ENCODE measurements around the gene TMEM181. TPM values are rescaled to one million over a fixed set of nuclear protein-coding genes. Genes with fewer than 3 reads are reported as not detected.

TMEM181 gene
- total and polyA plus RNA-seq, 2 experiments from 2014 or later: 11.9 to 25.2 TPM

DNA sequence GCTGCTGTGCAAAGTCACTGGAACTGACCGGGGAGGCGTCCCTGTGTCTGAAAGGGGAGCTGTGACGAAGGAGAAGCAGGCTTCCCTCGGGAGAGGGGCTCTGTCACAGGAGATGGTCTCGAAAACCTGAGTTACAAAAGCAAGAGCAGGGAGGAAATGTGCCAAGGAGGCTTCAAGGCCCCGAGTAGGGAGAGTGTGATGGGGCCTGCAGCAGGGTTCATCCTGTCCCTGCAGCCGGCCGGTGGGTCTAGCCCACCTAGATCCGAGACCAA lies 68.0 kb downstream of the TMEM181 start (continued):
- no peak for TF ChIP-seq ZNF462 (CRISPR knock-in tag; IDR thresholded peaks at IDR 0.05)
- TF ChIP-seq, protein P1, sequence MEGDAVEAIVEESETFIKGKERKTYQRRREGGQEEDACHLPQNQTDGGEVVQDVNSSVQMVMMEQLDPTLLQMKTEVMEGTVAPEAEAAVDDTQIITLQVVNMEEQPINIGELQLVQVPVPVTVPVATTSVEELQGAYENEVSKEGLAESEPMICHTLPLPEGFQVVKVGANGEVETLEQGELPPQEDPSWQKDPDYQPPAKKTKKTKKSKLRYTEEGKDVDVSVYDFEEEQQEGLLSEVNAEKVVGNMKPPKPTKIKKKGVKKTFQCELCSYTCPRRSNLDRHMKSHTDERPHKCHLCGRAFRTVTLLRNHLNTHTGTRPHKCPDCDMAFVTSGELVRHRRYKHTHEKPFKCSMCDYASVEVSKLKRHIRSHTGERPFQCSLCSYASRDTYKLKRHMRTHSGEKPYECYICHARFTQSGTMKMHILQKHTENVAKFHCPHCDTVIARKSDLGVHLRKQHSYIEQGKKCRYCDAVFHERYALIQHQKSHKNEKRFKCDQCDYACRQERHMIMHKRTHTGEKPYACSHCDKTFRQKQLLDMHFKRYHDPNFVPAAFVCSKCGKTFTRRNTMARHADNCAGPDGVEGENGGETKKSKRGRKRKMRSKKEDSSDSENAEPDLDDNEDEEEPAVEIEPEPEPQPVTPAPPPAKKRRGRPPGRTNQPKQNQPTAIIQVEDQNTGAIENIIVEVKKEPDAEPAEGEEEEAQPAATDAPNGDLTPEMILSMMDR (conservative IDR thresholded peaks at IDR 0.05; ENCODE audit: low read depth in 2 of 2): no peak

DNA sequence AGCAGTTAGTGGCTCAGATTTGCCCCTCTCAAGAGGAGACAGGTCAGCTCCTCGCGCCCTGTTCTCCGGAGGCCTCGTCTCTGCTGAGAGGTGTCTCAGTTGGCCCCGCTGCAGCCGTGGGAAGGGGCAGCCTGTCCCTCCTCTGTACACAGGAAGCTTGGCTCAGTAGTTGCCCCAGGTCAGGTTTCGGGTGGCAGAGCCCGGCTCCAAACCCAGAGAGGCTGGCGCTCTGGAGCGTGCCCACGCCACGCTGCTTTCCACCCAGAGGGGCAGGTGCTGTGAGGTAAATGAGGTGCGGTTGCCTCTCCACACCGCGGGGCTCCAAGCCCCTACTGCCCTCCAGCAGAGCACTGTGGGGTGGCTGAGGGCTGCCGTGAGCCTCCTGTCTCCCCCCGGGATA lies 68.7 kb downstream of the TMEM181 start:
- Histone ChIP-seq H3K79me2 (replicated peaks; ENCODE audit: insufficient read depth) (no peaks in the 10 kb centered on the region), H3K36me3 (ENCODE audit: insufficient read depth) (peaks cover 10% of the 10 kb centered on the region), H3K4me1 (ENCODE audit: insufficient read depth) (no peaks in the 10 kb centered on the region), H3K4me2 (no peak overlapping the region), H3K27ac (ENCODE audit: low read depth) (0 out of 2 replicates have a peak overlapping the region, but pooled peaks have one; percentile 63), H3K4me3 (no peak overlapping the region), H3K27me3 (ENCODE audit: insufficient read depth) (no peaks in the 10 kb centered on the region), H2AFZ (no peak overlapping the region), H4K20me1 (replicated peaks; ENCODE audit: insufficient read depth) (peaks cover 10% of the 10 kb centered on the region), H3K9me2 (ENCODE audit: insufficient read depth) (no peaks in the 10 kb centered on the region), H3F3A (replicated peaks; ENCODE audit: low read depth) (no peaks in the 10 kb centered on the region)
- Mint-ChIP-seq H3K27me3 (ENCODE audit: insufficient read depth, low read depth, poor library complexity) (peaks cover 21% of the 10 kb centered on the region), H3K27ac (no peak overlapping the region), H3K4me1 (peaks cover 23% of the 10 kb centered on the region), H3K9me3 (no peaks in the 10 kb centered on the region), H3K36me3 (ENCODE audit: low read depth) (peaks cover 65% of the 10 kb centered on the region), H3K4me3 (no peak overlapping the region)
- TF ChIP-seq, protein P2, sequence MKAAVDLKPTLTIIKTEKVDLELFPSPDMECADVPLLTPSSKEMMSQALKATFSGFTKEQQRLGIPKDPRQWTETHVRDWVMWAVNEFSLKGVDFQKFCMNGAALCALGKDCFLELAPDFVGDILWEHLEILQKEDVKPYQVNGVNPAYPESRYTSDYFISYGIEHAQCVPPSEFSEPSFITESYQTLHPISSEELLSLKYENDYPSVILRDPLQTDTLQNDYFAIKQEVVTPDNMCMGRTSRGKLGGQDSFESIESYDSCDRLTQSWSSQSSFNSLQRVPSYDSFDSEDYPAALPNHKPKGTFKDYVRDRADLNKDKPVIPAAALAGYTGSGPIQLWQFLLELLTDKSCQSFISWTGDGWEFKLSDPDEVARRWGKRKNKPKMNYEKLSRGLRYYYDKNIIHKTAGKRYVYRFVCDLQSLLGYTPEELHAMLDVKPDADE (IDR thresholded peaks at IDR 0.05): no peak
- TF ChIP-seq EZH2 (IDR thresholded peaks at IDR 0.05; ENCODE audit: low read depth, unreplicated experiment) (no peak), ZNF114 (CRISPR knock-in tag; IDR thresholded peaks at IDR 0.05) (no peak), ZNF331 (CRISPR knock-in tag; IDR thresholded peaks at IDR 0.05; ENCODE audit: low read depth) (no peak), EZH2phosphoT487 (IDR thresholded peaks at IDR 0.05; ENCODE audit: unreplicated experiment) (no peak)
- TF ChIP-seq, protein P1 (conservative IDR thresholded peaks at IDR 0.05; ENCODE audit: low read depth in 2 of 2): no peak
- DNase-seq (ENCODE audit: low spot score): no peak
- peak; percentile 13; the same call in 2 of the 3 replicates for ATAC-seq

Data from GM23338 (cell line).